Transverse colon (tissue), 4 donors: Measurements from ENCODE around the gene SYT3.

Experiments
- POLR2A ChIP-seq: fragments of 450-650 bp; IDR thresholded peaks from one replicate; pipeline ENCODE4 v1.6.1; 2016; ENCODE audit warnings: antibody characterized with exemption, mild to moderate bottlenecking, moderate library complexity
- POLR2AphosphoS5 ChIP-seq, 3 donors: sonication (generic); formaldehyde crosslinking; IDR thresholded peaks; one replicate each; pipeline ENCODE4 v1.6.1; 2016; ENCODE audit warnings: antibody characterized with exemption in 3 of 3
- TF ChIP-seq, protein P1 (sequence below), 5 experiments: fragments of 200-600 bp in 3 of 5; fragments of 450-650 bp in 2 of 5; sonication (generic) in 3 of 5; IDR thresholded peaks; 1 replicate in 2 of 5; 2 replicates in 3 of 5; pipeline ENCODE4 v1.5.1; 2016 to 2017; ENCODE audit warnings: antibody characterized with exemption in 5 of 5, inconsistent platforms in 3 of 5, mild to moderate bottlenecking in 2 of 5, moderate library complexity in 1 of 5

DNA sequence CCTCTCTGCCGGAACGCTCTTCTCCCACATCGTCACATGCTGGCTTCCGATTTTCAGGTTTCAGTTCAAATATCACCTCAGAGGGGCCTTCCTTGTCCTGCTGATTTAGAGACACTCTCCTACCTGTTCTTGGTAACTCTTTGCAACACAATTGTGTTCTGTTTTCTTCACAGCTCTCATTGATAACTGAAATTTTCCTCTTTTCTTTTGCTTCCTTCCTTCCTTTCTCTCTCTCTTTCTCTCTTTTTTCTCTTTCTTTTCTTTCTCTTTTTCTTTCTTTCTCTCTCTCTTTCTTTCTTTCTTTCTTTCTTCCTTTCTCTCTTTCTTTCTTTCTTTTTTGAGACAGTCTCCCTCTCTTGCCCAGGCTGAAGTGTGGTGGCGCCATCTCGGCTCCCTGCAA lies 59.4 kb downstream of the SYT3 start:
- TF ChIP-seq, protein P1, sequence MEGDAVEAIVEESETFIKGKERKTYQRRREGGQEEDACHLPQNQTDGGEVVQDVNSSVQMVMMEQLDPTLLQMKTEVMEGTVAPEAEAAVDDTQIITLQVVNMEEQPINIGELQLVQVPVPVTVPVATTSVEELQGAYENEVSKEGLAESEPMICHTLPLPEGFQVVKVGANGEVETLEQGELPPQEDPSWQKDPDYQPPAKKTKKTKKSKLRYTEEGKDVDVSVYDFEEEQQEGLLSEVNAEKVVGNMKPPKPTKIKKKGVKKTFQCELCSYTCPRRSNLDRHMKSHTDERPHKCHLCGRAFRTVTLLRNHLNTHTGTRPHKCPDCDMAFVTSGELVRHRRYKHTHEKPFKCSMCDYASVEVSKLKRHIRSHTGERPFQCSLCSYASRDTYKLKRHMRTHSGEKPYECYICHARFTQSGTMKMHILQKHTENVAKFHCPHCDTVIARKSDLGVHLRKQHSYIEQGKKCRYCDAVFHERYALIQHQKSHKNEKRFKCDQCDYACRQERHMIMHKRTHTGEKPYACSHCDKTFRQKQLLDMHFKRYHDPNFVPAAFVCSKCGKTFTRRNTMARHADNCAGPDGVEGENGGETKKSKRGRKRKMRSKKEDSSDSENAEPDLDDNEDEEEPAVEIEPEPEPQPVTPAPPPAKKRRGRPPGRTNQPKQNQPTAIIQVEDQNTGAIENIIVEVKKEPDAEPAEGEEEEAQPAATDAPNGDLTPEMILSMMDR (IDR thresholded peaks at IDR 0.05): no peak
- TF ChIP-seq POLR2AphosphoS5 (IDR thresholded peaks at IDR 0.05) (no peak), POLR2A (no peak)
